Endothelial cell of umbilical vein (primary cell): ENCODE data around the gene RSRC1. TPM values are rescaled to one million over a fixed set of nuclear protein-coding genes. Genes with fewer than 3 reads are reported as not detected.

ENCODE experiments used
- BruUV-seq: library from RNA; stranded (reverse); fragments of 400-500 nt; replicated peaks from 2 replicates; lab custom pipeline; 2021; lab: Mats Ljungman, UMichigan
- CTCF ChIA-PET: fragments of 300-600, 350-600 bp; sonication (Branson Sonifier 250); formaldehyde crosslinking; loops from one replicate; lab custom pipeline; 2021; ENCODE audit warnings: antibody characterized with exemption, inconsistent platforms; lab: Charles Lee
- POLR2A ChIA-PET: fragments of 300-600, 350-600 bp; sonication (Branson Sonifier 250); formaldehyde crosslinking; loops from one replicate; lab custom pipeline; 2021; ENCODE audit warnings: antibody characterized with exemption, inconsistent platforms; lab: Charles Lee
- DNase-seq: peaks from one replicate; pipeline ENCODE4 v3.0.0-alpha.2; 2011; ENCODE audit warnings: low read depth, low spot score
- FAIRE-seq: peaks from 2 replicates; lab custom pipeline; 2011; peaks lifted over from hg19 to GRCh38; lab: Jason Lieb, UNC
- H2AFZ ChIP-seq: 2 replicates; pipeline ENCODE4 v1.6.0; 2012; ENCODE audit warnings: low read depth, low read length, control low read depth, inconsistent platforms
- H3K27ac ChIP-seq: 2 replicates; pipeline ENCODE4 v1.5.1; 2011; ENCODE audit warnings: low read depth, mild to moderate bottlenecking, control low read depth, low read length, moderate library complexity; ENCODE audit not compliant: insufficient read depth
- H3K27me3 ChIP-seq, 2 experiments: 2 replicates each; pipeline versions ENCODE4 v1.6.0 to v1.6.1; 2011; ENCODE audit warnings: low read length in 2 of 2, mixed read lengths in 1 of 2; ENCODE audit not compliant: control insufficient read depth in 2 of 2, insufficient read depth in 2 of 2
- H3K36me3 ChIP-seq, 2 experiments: 2 replicates in 1 of 2; 3 replicates in 1 of 2; pipeline ENCODE4 v1.5.1; 2011; ENCODE audit warnings: low read length in 2 of 2, mild to moderate bottlenecking in 1 of 2, moderate library complexity in 1 of 2; ENCODE audit not compliant: control insufficient read depth in 2 of 2, insufficient read depth in 2 of 2; ENCODE audit errors: extremely low read depth in 1 of 2
- H3K4me1 ChIP-seq: 3 replicates; pipeline ENCODE4 v1.5.1; 2011; ENCODE audit warnings: mild to moderate bottlenecking, low read length; ENCODE audit not compliant: control insufficient read depth, insufficient read depth; ENCODE audit errors: extremely low read depth
- H3K4me2 ChIP-seq: 2 replicates; pipeline ENCODE4 v1.6.1; 2011; ENCODE audit warnings: low read length, control low read depth, mixed read lengths; ENCODE audit not compliant: insufficient read depth
- H3K4me3 ChIP-seq, 3 experiments: fragments of 200-600 bp in 1 of 3; sonication (generic), shearing (Covaris generic) in 1 of 3; replicated peaks in 1 of 3; 2 replicates each; pipeline ENCODE4 v1.5.1; 2011 to 2016; ENCODE audit warnings: control low read depth in 3 of 3, low read length in 3 of 3, mild to moderate bottlenecking in 2 of 3, inconsistent platforms in 1 of 3, low read depth in 1 of 3, moderate library complexity in 1 of 3; ENCODE audit not compliant: insufficient read depth in 1 of 3
- H3K79me2 ChIP-seq: 2 replicates; pipeline ENCODE4 v1.6.0; 2012; ENCODE audit warnings: low read length, inconsistent platforms; ENCODE audit not compliant: control insufficient read depth, insufficient read depth
- H3K9ac ChIP-seq: replicated peaks from 2 replicates; pipeline ENCODE3; 2011; ENCODE audit warnings: low read length, control low read depth; ENCODE audit not compliant: insufficient read depth; ENCODE audit errors: extremely low read depth
- H3K9me1 ChIP-seq: replicated peaks from 3 replicates; pipeline ENCODE4 v1.6.0; 2011; ENCODE audit warnings: mild to moderate bottlenecking, low read length; ENCODE audit not compliant: control insufficient read depth, insufficient read depth; ENCODE audit errors: extremely low read depth
- H3K9me3 ChIP-seq: replicated peaks from 2 replicates; pipeline ENCODE4 v1.5.1; 2012; ENCODE audit warnings: low read length, inconsistent platforms; ENCODE audit not compliant: control insufficient read depth, insufficient read depth
- H4K20me1 ChIP-seq: replicated peaks from 2 replicates; pipeline ENCODE3; 2011; ENCODE audit warnings: mild to moderate bottlenecking, low read length; ENCODE audit not compliant: control insufficient read depth, insufficient read depth; ENCODE audit errors: extremely low read depth
- CTCF ChIP-seq, 2 donors: IDR thresholded peaks; 1 replicate in 1 of 2; 2 replicates in 1 of 2; pipeline ENCODE4 v1.5.1; 2011; ENCODE audit warnings: low read length in 2 of 2, mild to moderate bottlenecking in 2 of 2, moderate library complexity in 2 of 2, control low read depth in 1 of 2, inconsistent platforms in 1 of 2, low read depth in 1 of 2; ENCODE audit not compliant: insufficient read depth in 1 of 2; ENCODE audit errors: extremely low read depth in 1 of 2
- EZH2 ChIP-seq: IDR thresholded peaks from 2 replicates; pipeline ENCODE4 v1.6.1; 2012; ENCODE audit warnings: borderline replicate concordance, low read depth, mild to moderate bottlenecking, moderate library complexity, low read length, inconsistent platforms; ENCODE audit not compliant: severe bottlenecking
- FOS ChIP-seq: IDR thresholded peaks from 2 replicates; pipeline ENCODE4 v1.6.1; 2011; ENCODE audit warnings: mild to moderate bottlenecking, low read length, moderate library complexity, borderline replicate concordance; ENCODE audit not compliant: insufficient read depth
- GATA2 ChIP-seq: IDR thresholded peaks from 2 replicates; pipeline ENCODE4 v1.7.0; 2011; ENCODE audit warnings: low read depth, mild to moderate bottlenecking, moderate library complexity, mixed read lengths, low read length; ENCODE audit not compliant: insufficient read length, insufficient read depth
- JUN ChIP-seq: IDR thresholded peaks from 2 replicates; pipeline ENCODE4 v1.6.1; 2011; ENCODE audit warnings: borderline replicate concordance, low read depth; ENCODE audit not compliant: insufficient read length, insufficient read depth
- MAX ChIP-seq: IDR thresholded peaks from 2 replicates; pipeline ENCODE4 v1.6.1; 2011; ENCODE audit not compliant: insufficient read depth, insufficient read length
- MYC ChIP-seq: IDR thresholded peaks from one replicate; pipeline ENCODE4 v1.6.1; 2011; ENCODE audit warnings: mild to moderate bottlenecking, low read depth, low read length
- POLR2AphosphoS5 ChIP-seq: IDR thresholded peaks from 2 replicates; pipeline ENCODE4 v1.6.1; 2012; ENCODE audit warnings: low read depth, mild to moderate bottlenecking, control low read depth, low read length, moderate library complexity; ENCODE audit not compliant: insufficient read depth
- dilution Hi-C: fragments of 300-500 bp; cut with MboI; formaldehyde crosslinking; loops from one replicate; pipeline ENCODE4 v1.15.0; 2019; ENCODE audit warnings: low sequenced_read_pairs; ENCODE audit not compliant: extremely low pct_ligation_motif_present
- intact Hi-C: fragments of 100-400 bp; cut with micrococcal nuclease; formaldehyde crosslinking; loops from one replicate; pipeline ENCODE4 v1.10.0; 2022
- polyA plus RNA-seq, 4 experiments: library from polyadenylated mRNA; depleted of rRNA in 3 of 4; stranded (reverse) in 3 of 4; unstranded in 1 of 4; fragments of >200 nt; gene quantifications; 2 replicates each; pipeline versions ENCODE4 v1.2.1 to v1.2.3, GENCODE V29; 2011 to 2012; ENCODE audit warnings: missing spikeins in 1 of 4
- total RNA-seq: library from RNA; stranded (reverse); gene quantifications from 2 replicates; pipeline ENCODE4 v1.2.3, GENCODE V29; 2021

RSRC1 gene
- total and polyA plus RNA-seq, 2 donors (not counting 3 experiments of a cell fraction or from before 2014, with no cell fraction given), result 1.8 to 25.4 TPM

GRCh38 chr3:158489181-158489580 lies 379.3 kb downstream of the RSRC1 start:
- H3K79me2 ChIP-seq, result no peaks in the 10 kb centered on the region
- no TSS peak for BruUV-seq
- no peaks in the 10 kb centered on the region for H3K27me3 ChIP-seq
- H3K4me1 ChIP-seq, result no peaks in the 10 kb centered on the region
- no peaks in the 10 kb centered on the region for H3K9me3 ChIP-seq
- H3K27ac ChIP-seq, result no peak overlapping the region
- TF ChIP-seq FOS, result no peak
- TF ChIP-seq CTCF (IDR thresholded peaks at IDR 0.05; ENCODE audit: extremely low read depth in 1 of 2, insufficient read depth in 1 of 2, low read depth in 1 of 2, low read length in 2 of 2), result no peak
- no peak for TF ChIP-seq MYC
- TF ChIP-seq EZH2, result no peak
- no peak for TF ChIP-seq JUN
- no peak for TF ChIP-seq GATA2
- TF ChIP-seq MAX, result no peak
- TF ChIP-seq POLR2AphosphoS5, result no peak
- DNase-seq, result no peak
- H3K9me1 ChIP-seq, result no peaks in the 10 kb centered on the region
- H3K36me3 ChIP-seq, result no peaks in the 10 kb centered on the region
- CTCF ChIA-PET, result no interaction called here
- intact Hi-C loops, result no loop called here
- FAIRE-seq, result no peak
- H3K4me3 ChIP-seq, result no peak overlapping the region
- no peak overlapping the region for H3K9ac ChIP-seq
- dilution Hi-C loops, result no loop called here
- no peaks in the 10 kb centered on the region for H4K20me1 ChIP-seq
- POLR2A ChIA-PET, result no interaction called here
- no peak overlapping the region for H2AFZ ChIP-seq
- no peak overlapping the region for H3K4me2 ChIP-seq
